B cell (primary cell): Measurements from ENCODE around the gene TOPAZ1. TPM values are rescaled to one million over a fixed set of nuclear protein-coding genes. Genes with fewer than 3 reads are reported as not detected.

Experiments used
- ATAC-seq: fragments of 200-7000 bp; cut with Tn5 transposase; one replicate; pipeline ENCODE4 v1.10.0; 2021; ENCODE audit warnings: low read depth, mild to moderate bottlenecking, moderate number of reproducible peaks, moderate library complexity
- CTCF ChIA-PET: fragments of 350-600 bp; sonication (Branson Sonifier 250); formaldehyde crosslinking; loops from one replicate; lab custom pipeline; 2021; ENCODE audit warnings: antibody characterized with exemption, inconsistent platforms; lab: Charles Lee
- POLR2A ChIA-PET: fragments of 350-600 bp; sonication (Branson Sonifier 250); formaldehyde crosslinking; loops from one replicate; lab custom pipeline; 2021; ENCODE audit warnings: antibody characterized with exemption; lab: Charles Lee
- DNase-seq: peaks from one replicate; pipeline ENCODE4 v3.0.0; 2013
- H2AFZ ChIP-seq: 2 replicates; pipeline ENCODE4 v1.6.1; 2012; ENCODE audit warnings: mild to moderate bottlenecking, low read depth, low read length; ENCODE audit not compliant: insufficient read depth, poor library complexity, severe bottlenecking
- H3K27ac ChIP-seq, 2 donors: 1 replicate in 1 of 2; 2 replicates in 1 of 2; pipeline ENCODE4 v1.5.1; 2012 to 2013; ENCODE audit warnings: low read length in 2 of 2, mild to moderate bottlenecking in 2 of 2, moderate library complexity in 1 of 2
- H3K27me3 ChIP-seq, 4 experiments: fragments of 200-600 bp in 1 of 4; sonication (generic) in 1 of 4; replicated peaks in 1 of 4; 1 replicate in 2 of 4; 2 replicates in 2 of 4; pipeline versions ENCODE4 v1.6.1 to v1.7.0; 2013 to 2016; ENCODE audit warnings: low read length in 3 of 4, mild to moderate bottlenecking in 2 of 4, mixed read lengths in 1 of 4, moderate library complexity in 1 of 4; ENCODE audit not compliant: insufficient read depth in 4 of 4, control insufficient read depth in 3 of 4; ENCODE audit errors: control extremely low read depth in 1 of 4
- H3K36me3 ChIP-seq, 2 experiments: replicated peaks in 1 of 2; 1 replicate in 1 of 2; 2 replicates in 1 of 2; pipeline versions ENCODE4 v1.6.1 to v1.7.1; 2013; ENCODE audit warnings: low read length in 1 of 2; ENCODE audit not compliant: insufficient read depth in 2 of 2, control insufficient read depth in 1 of 2; ENCODE audit errors: control extremely low read depth in 1 of 2, extremely low read depth in 1 of 2
- H3K4me1 ChIP-seq, 2 donors: fragments of 200-600 bp in 1 of 2; sonication (generic) in 1 of 2; 1 replicate in 1 of 2; 2 replicates in 1 of 2; pipeline versions ENCODE4 v1.5.1 to v1.6.1; 2013 to 2017; ENCODE audit warnings: low read length in 2 of 2; ENCODE audit not compliant: control insufficient read depth in 2 of 2, insufficient read depth in 2 of 2
- H3K4me2 ChIP-seq: replicated peaks from 2 replicates; pipeline ENCODE3; 2012; ENCODE audit warnings: mild to moderate bottlenecking, low read depth, low read length; ENCODE audit not compliant: poor library complexity, severe bottlenecking
- H3K4me3 ChIP-seq, 5 experiments: fragments of 200-600 bp in 1 of 5; sonication (generic) in 1 of 5; 1 replicate in 3 of 5; 2 replicates in 2 of 5; pipeline versions ENCODE4 v1.5.1 to v1.7.0; 2011 to 2016; ENCODE audit warnings: low read length in 4 of 5, mild to moderate bottlenecking in 4 of 5, low read depth in 2 of 5, control low read depth in 1 of 5, moderate library complexity in 1 of 5; ENCODE audit not compliant: insufficient read depth in 1 of 5; ENCODE audit errors: control extremely low read depth in 1 of 5, extremely low read depth in 1 of 5
- H3K79me2 ChIP-seq: fragments of 200-600 bp; sonication (generic); one replicate; pipeline ENCODE4 v1.6.0; 2016; ENCODE audit warnings: low read length; ENCODE audit not compliant: control insufficient read depth, insufficient read depth
- H3K9ac ChIP-seq: fragments of 200-600 bp; sonication (generic); 2 replicates; pipeline ENCODE4 v1.6.1; 2017; ENCODE audit warnings: mild to moderate bottlenecking, low read length, moderate library complexity
- H3K9me3 ChIP-seq, 3 donors: one replicate each; pipeline versions ENCODE4 v1.6.1 to v1.7.1; 2013; ENCODE audit warnings: low read length in 2 of 3; ENCODE audit not compliant: control insufficient read depth in 2 of 3, insufficient read depth in 1 of 3; ENCODE audit errors: control extremely low read depth in 1 of 3
- H4K20me1 ChIP-seq: 2 replicates; pipeline ENCODE4 v1.6.0; 2012; ENCODE audit warnings: mild to moderate bottlenecking, low read length; ENCODE audit not compliant: insufficient read depth, control insufficient read depth, poor library complexity, severe bottlenecking
- H3K27ac Mint-ChIP-seq: one replicate; pipeline ENCODE4 v1.8.0; 2021; ENCODE audit warnings: mixed read lengths
- H3K27me3 Mint-ChIP-seq: one replicate; pipeline ENCODE4 v1.8.0; 2021; ENCODE audit warnings: mixed read lengths
- H3K4me1 Mint-ChIP-seq: one replicate; pipeline ENCODE4 v1.8.0; 2021; ENCODE audit warnings: mixed read lengths
- H3K4me3 Mint-ChIP-seq: one replicate; pipeline ENCODE4 v1.8.0; 2021; ENCODE audit warnings: mixed read lengths
- H3K9me3 Mint-ChIP-seq: one replicate; pipeline ENCODE4 v1.8.0; 2022; ENCODE audit warnings: mixed read lengths; ENCODE audit not compliant: insufficient read depth
- CTCF ChIP-seq: fragments of 200-600 bp; IDR thresholded peaks from one replicate; pipeline ENCODE4 v1.8.0; 2022; ENCODE audit warnings: antibody characterized with exemption, mild to moderate bottlenecking
- EZH2 ChIP-seq: IDR thresholded peaks from 2 replicates; pipeline ENCODE4 v1.6.1; 2012; ENCODE audit warnings: borderline replicate concordance, low read depth, mild to moderate bottlenecking, moderate library complexity, low read length; ENCODE audit not compliant: insufficient read depth, poor library complexity, severe bottlenecking
- WGBS: methylation state at CpG from one replicate; pipeline ENCODE4 v1.1.5; 2013; ENCODE audit warnings: missing lambda C conversion rate; ENCODE audit not compliant: insufficient coverage; 5-methylcytosine and 5-hydroxymethylcytosine counted together
- intact Hi-C: fragments of 100-400 bp; cut with micrococcal nuclease; formaldehyde crosslinking; loops from one replicate; pipeline ENCODE4 v1.10.0; 2022
- polyA plus RNA-seq: library from polyadenylated mRNA; depleted of rRNA; stranded (reverse); fragments of >200 nt; gene quantifications from 2 replicates; pipeline ENCODE4 v1.2.3, GENCODE V29; 2012
- total RNA-seq, 2 donors: library from RNA; stranded (reverse); fragments of 120-200 nt in 1 of 2; gene quantifications; 1 replicate in 1 of 2; 2 replicates in 1 of 2; pipeline versions ENCODE4 v1.2.3 to v1.2.4, GENCODE V29; 2013 to 2022

Gene TOPAZ1
- total and polyA plus RNA-seq, 2 donors (not counting 1 experiment from before 2014, with no cell fraction given): not detected

- ATAC-seq (peak; percentile 90), DNase-seq (peak; percentile 100)
- H3K9ac ChIP-seq: peak within 1 kb of the TSS; percentile 88
- peaks cover 28% of the 10 kb centered on the region for H3K79me2 ChIP-seq
- CTCF ChIA-PET: interaction anchor here (0.6 to 2.5 kb wide), 7 partner anchors 14 to 649 kb away, joined by 3 to 5 read pairs (median 4); partner anchors contain the start of genes EXOSC7, ZDHHC3 and ZNF445
- no peak for TF ChIP-seq CTCF
- no peak for TF ChIP-seq EZH2
- no peaks in the 10 kb centered on the region for H4K20me1 ChIP-seq
- peak within 1 kb of the TSS; percentile 98 for H2AFZ ChIP-seq
- no peaks in the 10 kb centered on the region for H3K36me3 ChIP-seq
- peaks cover 29% of the 10 kb centered on the region for H3K4me1 Mint-ChIP-seq
- H3K4me3 ChIP-seq: peak within 1 kb of the TSS; percentile 85 to 97 (median 87)
- H3K9me3 ChIP-seq: no peaks in the 10 kb centered on the region
- intact Hi-C loops: loop anchor here (1.0 to 5.0 kb wide), 8 partner anchors 139 to 1231 kb away; partner anchors contain the start of genes ANO10, KIAA1143, KIF15 and POMGNT2
- H3K27me3 ChIP-seq: no peaks in the 10 kb centered on the region
- no peaks in the 10 kb centered on the region for H3K9me3 Mint-ChIP-seq
- under 1% methylated on average over 77 of the region's 77 CpGs for WGBS
- peak within 1 kb of the TSS; percentile 80 to 88 for H3K27ac ChIP-seq
- POLR2A ChIA-PET: interaction anchor here (0.6 to 1.4 kb wide), 4 partner anchors 102 to 638 kb away, joined by 3 to 7 read pairs (median 4); partner anchors contain the start of genes EXOSC7, KIAA1143, KIF15 and ZDHHC3
- peak within 1 kb of the TSS; percentile 99 for H3K27ac Mint-ChIP-seq
- H3K4me1 ChIP-seq: peaks cover 16 to 19% of the 10 kb centered on the region in 2 donors
- peak within 1 kb of the TSS; percentile 79 for H3K4me2 ChIP-seq
- peak within 1 kb of the TSS; percentile 99 for H3K4me3 Mint-ChIP-seq
- peaks cover 9% of the 10 kb centered on the region for H3K27me3 Mint-ChIP-seq
Observed at GRCh38 chr3:44338010-44338827, 96.5 kb downstream of the TOPAZ1 start, which contains the start of gene TCAIM. Gene TCAIM, plus strand, starts transcription at chr3:44338766. Its CDS starts 16,017 bp downstream, at chr3:44354783.
